Left colon (tissue), 2 donors: ENCODE data around the gene SLC7A14. TPM values are rescaled to one million over a fixed set of nuclear protein-coding genes. Genes with fewer than 3 reads are reported as not detected.

Experiments used
- ATAC-seq: fragments of 200-7000 bp; cut with Tn5 transposase; one replicate; pipeline ENCODE4 v1.9.1; 2020; ENCODE audit warnings: mild to moderate bottlenecking, moderate library complexity
- DNase-seq, 2 donors: peaks; one replicate each; pipeline ENCODE4 v3.0.0-alpha.2; 2020
- intact Hi-C, 2 donors: fragments of 100-400 bp; cut with DNase I in 1 of 2; cut with micrococcal nuclease in 1 of 2; formaldehyde crosslinking; loops; one replicate each; pipeline versions ENCODE4 v1.11.2 to v1.14.0; 2022; cut with DNase I, micrococcal nuclease
- total RNA-seq, 2 donors: library from RNA; stranded (reverse); fragmentation: NEBNext Ultra II Directional; extraction: Animal tissue kit (Norgen Biotek cat#: 25700); gene quantifications; one replicate each; pipeline ENCODE4 v1.2.1, GENCODE V29; 2021
- donor health status: DM: no; HTN: no; CAD: no.
- donor health status: DM: yes; HTN: yes; CAD: no.

The SLC7A14 gene
- total RNA-seq, 2 donors from 2014 or later = 0.15 to 0.34 TPM

DNA sequence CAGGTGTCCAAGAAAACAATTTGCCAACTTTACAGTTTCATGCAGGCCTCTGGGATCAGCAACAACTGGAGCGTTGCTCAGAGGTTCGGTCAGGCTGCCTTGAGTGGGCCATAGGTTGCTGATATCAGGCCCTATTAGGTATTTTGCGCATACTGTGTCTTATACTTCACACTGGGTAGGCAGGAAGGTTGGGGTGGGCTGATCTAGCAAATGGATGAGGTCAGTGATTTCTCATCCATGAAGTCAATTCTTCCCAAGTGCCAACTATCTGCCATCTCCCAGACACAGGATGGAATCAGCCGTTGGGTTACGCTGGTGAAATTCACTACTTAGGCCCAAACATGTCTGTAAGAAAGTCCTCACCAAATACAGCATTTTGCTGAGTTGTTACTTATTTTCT lies 77.6 kb downstream of the SLC7A14 start:
- no peak for ATAC-seq
- intact Hi-C loops = no loop called here
- no peak for DNase-seq

DNA sequence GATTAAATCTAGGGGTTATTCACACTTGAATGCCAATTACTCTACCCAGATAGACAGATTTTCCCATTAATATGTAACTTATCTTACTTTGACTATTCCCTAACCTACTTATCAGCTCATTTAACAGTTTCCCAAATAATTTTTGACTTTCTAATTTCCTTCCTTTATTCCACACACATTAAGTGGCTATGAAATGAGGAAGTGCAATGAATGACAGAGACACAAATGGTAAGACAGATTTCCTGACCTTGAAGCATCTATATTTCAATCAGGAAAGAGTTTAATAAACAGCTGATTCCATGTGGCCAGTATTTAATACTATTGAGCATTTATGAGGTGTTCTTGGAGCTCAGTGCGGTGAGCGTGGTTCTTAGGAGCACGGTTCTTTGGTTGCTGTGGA lies 78.8 kb downstream of the SLC7A14 start:
- intact Hi-C loops = no loop called here
- ATAC-seq (no peak), DNase-seq (no peak)

DNA sequence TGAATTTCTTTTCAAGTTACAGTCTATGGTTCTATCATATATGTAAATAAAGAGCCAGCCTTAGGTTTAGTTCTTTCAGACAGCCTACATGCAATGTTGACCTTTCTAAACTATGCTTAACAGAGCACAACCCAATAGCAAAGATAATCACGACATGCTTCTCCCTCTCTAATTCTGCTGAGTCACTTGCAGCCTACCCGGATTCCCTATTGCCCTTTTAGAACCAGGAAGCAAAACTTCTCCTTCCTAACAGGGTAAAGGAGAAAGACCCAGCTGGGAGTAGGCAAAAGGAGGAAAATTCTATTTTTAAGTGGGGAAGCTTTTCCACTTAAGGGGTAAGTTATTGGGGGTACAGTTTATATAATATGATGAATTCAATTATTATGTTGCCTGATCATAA lies 79.3 kb downstream of the SLC7A14 start:
- intact Hi-C loops = no loop called here
- ATAC-seq (peak; percentile 72), DNase-seq (no peak)

GRCh38 chr3:170502297-170502696 lies 83.6 kb downstream of the SLC7A14 start:
- no peak for DNase-seq

GRCh38 chr3:170500995-170501394 lies 84.9 kb downstream of the SLC7A14 start:
- no peak for ATAC-seq
- no peak for DNase-seq
- intact Hi-C loops = no loop called here

More at GRCh38 chr3:170502297-170502696, 83.6 kb downstream of the SLC7A14 start:
- intact Hi-C loops = no loop called here
- no peak for ATAC-seq

DNA sequence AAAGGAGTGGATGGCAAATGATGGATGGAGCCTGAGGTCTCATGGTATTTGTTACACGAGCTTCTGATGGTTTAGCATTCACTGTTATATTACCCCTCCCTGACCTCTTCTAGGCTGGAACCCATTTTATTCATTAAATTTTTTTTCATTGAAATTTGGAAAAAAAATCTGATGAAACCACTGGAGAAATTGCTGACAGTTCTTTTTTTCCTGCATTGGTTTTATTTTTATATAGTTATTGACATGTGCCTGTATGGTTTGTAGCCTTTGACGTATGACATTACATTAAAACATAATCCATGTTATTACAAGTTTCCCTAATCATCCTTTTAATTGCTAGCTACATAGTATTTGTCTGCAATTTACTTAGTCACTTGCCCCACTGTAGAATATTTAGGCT lies 85.4 kb downstream of the SLC7A14 start:
- DNase-seq (no peak), ATAC-seq (no peak)
- intact Hi-C loops = no loop called here

- intact Hi-C loops = no loop called here
- peak in 1 of 2 donors; percentile 22 for DNase-seq
Measured at GRCh38 chr3:170499562-170500156, 86.2 kb downstream of the SLC7A14 start.

GRCh38 chr3:170497207-170498095 lies 88.4 kb downstream of the SLC7A14 start:
- intact Hi-C loops = no loop called here
- ATAC-seq = no peak
- DNase-seq = no peak

More at GRCh38 chr3:170499562-170500156, 86.2 kb downstream of the SLC7A14 start:
- ATAC-seq = peak; percentile 75

DNA sequence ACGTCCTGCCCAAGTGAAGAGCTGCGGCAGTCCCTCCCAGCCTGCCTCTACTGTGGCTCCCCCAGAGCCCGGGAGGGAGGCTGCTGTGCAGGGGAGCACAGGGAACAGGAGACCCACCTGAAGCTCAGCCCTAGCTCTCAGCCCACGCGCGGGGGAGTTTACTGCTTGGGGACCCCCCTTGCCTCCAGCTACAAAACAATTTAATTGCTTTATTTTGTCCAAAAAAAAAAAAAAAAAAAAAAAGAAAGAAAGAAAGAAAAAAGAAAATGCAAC lies 89.1 kb downstream of the SLC7A14 start:
- intact Hi-C loops = no loop called here
- ATAC-seq (no peak), DNase-seq (no peak)

GRCh38 chr3:170496026-170496867 lies 89.6 kb downstream of the SLC7A14 start:
- ATAC-seq = no peak
- intact Hi-C loops = no loop called here
- no peak for DNase-seq

- DNase-seq = no peak
- intact Hi-C loops = no loop called here
- no peak for ATAC-seq
Measured at GRCh38 chr3:170494766-170495165, 91.1 kb downstream of the SLC7A14 start.

DNA sequence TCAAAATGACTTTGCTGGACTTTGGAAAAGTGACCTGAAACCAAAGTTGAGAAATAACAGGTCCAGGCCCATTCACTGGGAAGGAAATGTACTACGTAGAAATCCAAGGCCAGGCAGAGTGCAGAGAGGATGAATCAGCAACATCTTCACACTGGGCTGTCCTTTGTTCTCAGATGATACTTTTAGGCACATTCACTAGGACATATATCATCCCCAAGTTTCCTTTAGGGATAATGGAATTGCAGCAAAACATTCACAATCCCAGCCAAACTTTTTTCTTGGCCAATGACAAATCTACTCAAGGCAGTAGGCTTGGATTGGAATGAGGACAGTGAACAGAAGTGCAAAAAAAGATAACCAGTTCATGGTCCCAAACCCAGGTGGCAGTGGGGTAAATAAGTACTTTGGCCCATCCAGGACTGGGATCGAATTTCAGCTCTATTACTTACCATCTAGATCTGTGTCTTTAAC lies 92.1 kb downstream of the SLC7A14 start:
- no peak for ATAC-seq
- intact Hi-C loops = no loop called here
- DNase-seq = no peak

DNA sequence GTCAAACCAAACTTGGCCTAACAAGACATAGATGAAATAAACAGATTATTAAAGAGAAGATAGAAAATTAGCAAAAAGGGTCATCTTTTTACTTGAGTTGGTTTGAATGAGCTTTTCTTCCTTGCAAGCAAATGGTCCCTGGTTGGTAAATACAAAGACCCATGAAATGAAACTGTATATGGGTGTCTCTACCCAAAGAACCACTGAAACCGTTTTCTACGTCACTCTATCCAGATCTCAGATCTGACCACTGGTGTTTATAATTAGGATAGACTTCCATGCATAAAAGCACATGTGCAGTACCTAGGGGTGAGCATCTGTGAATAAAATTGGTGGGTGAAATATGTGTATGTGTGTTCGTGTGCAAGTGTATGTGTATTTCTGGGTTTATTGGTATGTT lies 94.0 kb downstream of the SLC7A14 start:
- ATAC-seq = no peak
- intact Hi-C loops = no loop called here
- no peak for DNase-seq

DNA sequence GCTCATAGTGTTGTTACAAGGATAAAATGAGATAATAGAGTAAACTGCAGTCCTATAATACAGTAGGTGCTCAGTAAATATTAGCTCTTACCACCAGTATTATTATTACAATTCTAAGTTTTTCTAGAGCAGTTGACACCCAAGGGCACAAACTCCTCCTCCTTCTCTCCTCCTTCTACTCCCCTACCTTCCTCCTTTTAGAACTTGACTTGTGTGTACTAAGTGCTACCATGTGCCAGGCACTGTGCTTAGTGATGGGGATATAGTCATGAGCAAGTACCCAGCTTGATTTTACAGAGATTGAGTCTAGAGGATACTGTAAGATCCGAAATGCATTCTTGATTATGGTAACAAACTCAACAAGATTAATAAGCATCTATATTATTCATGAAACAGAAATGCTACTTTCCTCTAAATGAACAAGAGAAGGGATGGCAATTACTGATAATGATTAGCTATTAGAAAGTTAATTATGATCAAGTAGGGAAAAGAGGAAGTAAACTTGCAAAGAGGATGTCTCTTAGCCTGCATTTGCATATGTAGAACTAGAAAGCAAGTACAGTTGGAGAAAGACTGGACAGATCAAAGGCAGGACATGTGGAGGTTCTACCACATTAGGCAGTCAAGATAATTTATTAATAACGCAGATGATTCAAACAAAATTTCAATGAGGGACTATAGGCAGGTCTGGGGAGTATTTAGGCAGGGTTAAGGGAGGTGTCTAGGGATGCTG lies 94.9 kb downstream of the SLC7A14 start:
- DNase-seq (no peak), ATAC-seq (no peak)
- intact Hi-C loops = no loop called here

DNA sequence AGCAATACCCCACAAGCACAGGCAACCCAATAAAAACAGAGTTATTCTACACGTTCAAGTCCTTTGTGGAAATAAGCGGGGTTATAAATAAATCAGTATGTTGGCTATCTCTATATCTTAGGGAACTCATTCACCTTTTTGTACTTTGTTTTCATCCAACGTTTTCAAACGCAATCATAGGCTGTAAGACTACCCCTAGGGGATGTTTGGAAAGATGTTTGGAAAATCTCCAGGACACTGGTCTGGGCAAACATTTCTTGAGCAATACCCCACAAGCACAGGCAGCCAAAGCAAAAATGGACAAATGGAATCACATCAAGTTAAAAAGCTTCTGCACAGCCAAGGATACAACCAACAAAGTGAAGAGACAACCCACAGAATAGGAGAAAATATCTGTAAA lies 97.1 kb downstream of the SLC7A14 start:
- ATAC-seq (no peak), DNase-seq (no peak)
- intact Hi-C loops = no loop called here

DNA sequence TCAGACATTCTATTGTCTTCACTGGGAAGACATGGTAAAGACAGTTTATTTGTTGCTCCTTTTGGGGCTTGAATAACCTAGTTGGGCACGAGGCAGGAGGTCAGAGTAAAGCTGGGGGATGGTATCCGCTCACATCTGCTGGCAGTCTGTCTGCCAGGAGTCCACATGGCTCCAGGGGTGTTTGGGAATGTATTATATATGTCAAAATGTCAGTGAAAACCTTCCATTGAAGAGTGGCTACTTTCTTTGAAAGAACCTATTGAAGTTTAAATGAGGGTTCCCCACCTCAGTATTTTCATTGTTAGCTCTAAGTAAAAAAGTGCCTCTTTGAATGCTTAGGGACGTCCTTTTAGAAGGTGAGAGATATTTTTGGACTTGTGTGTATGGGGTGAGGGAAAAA lies 98.8 kb downstream of the SLC7A14 start:
- DNase-seq (no peak), ATAC-seq (no peak)
- intact Hi-C loops = no loop called here

- DNase-seq = no peak
- intact Hi-C loops = no loop called here
- ATAC-seq = no peak
Measured at GRCh38 chr3:170486398-170486797, 99.5 kb downstream of the SLC7A14 start.

DNA sequence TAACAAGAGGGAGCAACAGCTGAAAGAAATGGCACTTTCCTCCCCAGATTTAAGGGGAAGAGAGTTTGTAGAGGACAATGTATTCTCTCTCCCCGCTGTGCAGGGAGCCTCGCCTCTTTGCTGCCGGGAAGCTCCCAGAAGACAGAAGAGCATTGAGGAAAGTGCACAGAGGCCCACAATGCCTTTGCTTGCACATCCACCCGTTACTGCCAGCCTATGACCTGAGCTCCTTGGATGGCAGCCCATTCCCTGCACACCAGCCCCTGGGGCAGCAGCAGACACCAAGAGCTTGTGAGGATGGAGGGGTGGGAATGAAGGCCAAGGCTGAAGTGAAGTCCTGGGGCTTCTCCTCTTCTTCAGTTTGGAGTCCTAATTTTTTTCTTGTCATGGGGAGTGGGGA lies 100.2 kb downstream of the SLC7A14 start:
- ATAC-seq (no peak), DNase-seq (no peak)
- intact Hi-C loops = no loop called here

DNA sequence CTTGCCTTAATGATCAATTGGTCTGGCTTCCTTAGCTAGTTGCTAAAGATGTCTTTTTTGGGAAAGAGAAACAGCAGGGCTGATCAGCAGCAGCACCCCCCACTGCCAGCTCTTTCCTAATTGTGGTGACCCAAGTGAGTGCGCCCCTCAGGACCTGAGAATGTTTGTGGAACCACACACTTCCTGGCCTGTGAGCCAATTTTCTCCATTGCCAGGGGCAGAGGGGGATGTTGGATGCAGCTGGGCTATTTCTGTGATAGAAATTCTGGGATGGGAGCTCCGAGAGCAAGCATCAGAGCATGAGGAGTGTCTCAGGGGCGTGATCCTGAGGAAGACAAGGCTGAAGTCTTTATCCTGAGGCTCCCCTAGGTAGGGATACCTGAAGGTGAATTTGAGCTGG lies 100.6 kb downstream of the SLC7A14 start:
- intact Hi-C loops = no loop called here
- DNase-seq = no peak
- ATAC-seq = no peak
